ENCODE results near the gene SAA1.
"Not testable (repeated sequence)": the region's sequence is repeated elsewhere in the genome, so short reads cannot be mapped to it uniquely, and the experiment has no call there.

Gene SAA1

DNA sequence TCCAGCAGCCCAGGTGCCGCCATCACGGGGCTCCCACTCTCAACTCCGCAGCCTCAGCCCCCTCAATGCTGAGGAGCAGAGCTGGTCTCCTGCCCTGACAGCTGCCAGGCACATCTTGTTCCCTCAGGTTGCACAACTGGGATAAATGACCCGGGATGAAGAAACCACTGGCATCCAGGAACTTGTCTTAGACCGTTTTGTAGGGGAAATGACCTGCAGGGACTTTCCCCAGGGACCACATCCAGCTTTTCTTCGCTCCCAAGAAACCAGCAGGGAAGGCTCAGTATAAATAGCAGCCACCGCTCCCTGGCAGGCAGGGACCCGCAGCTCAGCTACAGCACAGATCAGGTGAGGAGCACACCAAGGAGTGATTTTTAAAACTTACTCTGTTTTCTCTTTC is at the start of gene SAA1:
TSS of gene SAA1 (plus strand) at position 316 of the 400 bp plus-strand sequence. CDS start 624 bp downstream, outside the sequence.
- DNase-seq, result no peak

DNA sequence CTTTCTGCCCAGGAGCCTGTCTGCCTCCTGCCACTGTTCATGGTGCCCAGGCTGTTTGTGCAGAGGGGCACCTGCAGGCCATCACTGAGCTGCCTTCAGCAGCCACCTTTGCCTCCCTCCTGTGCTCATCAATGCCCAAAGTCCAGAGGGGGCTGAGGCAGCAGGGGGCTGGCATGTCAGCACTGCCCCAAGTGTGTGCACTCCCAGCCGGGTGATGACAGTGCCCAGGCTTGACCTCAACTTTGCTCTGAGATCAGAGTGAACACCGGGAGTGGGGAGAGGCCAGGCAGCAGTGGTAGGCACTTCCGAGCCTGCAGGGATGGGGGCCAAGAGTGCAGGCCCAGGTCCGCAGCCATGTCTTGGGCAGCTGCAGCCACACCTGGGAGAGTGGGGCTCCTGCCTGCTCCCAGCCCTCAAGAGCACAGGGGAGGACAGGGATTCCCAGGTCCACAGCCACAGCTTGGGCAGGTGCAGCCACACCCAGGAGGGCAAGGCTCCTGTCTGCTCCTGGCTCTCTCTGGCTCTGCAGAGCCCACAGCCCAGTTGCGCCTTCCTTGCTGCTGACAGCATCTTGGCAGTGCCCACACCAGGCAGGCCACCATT is 44.7 kb upstream of the SAA1 start:
- no peak for DNase-seq

- no peak for DNase-seq
These were observed 43.1 kb upstream of the SAA1 start for GRCh38 chr11:18222814-18223421.

DNA sequence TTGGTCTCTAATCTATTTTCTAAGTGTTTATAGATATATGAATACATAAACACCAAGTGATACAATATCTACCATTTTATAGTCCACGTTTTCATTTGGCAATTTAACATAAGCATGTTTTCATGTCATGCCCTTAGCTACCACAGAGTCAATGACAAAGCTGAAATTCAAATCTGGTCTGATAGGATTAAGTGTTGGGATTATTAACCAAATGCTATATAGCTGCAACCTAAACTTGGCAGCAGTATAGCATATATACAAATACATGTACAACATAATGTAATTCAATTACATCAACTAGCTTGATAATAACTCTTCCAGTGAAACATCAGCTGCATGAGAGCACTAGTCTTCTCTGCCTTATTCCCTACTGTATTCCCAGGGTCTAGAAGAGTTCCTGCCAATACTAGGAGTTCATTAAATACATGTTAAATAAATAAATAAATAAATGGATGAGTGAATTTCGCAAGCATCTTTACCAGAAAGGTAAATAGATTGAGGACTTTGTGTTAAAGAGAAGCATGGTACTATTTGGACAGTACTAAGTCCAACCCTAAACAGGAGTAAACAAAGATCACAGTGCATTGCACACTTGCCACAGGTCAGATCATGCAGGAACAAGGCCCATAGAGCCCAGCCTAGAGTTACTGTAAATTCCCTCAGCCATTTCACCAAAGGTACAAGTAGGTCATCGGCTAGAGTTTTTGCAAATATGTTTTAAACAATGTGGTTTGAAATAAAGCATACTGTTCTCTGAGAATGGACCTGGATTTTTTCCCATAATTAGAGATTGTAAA is 42.3 kb upstream of the SAA1 start:
- no peak for DNase-seq

GRCh38 chr11:18225913-18226312 is 40.2 kb upstream of the SAA1 start:
- no peak for DNase-seq

GRCh38 chr11:18229501-18229900 is 36.6 kb upstream of the SAA1 start:
- DNase-seq, result no peak

DNA sequence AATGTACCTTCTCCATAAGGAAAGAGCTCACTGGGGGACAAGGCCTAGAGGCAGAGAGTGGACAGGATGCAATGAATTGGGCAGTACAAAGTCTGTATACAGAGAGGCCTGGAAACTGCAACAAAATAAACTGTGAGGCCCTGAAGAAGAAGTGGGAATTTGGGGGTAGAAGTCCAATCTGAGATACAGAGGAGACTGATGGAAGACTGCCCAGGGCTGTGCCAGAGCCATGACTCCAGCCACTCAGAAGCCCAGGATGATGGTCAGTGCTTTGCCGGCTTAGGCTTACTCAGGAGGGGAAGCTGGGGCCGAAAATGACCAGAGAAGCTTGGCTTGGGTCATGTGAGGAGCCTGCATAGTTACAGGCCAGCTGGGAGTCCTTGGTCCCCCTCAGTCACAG is 35.2 kb upstream of the SAA1 start:
- no peak for DNase-seq

DNA sequence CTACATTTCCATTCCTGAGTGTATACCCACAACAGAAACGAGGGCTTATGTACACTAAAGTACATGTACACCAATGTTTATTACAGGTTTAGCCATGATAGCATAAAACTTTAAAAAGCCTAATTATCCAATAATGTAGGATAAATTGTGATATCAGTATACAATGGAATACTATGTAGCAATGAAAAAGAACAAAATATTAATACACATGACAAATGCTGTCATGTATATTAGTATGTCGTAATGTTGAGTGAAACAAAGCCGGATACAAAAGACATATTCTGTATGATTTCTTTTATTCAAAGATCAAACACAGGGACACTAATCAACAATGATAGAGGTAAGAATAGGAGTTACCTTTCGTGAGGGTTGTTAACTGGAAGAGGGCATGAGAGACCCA is 32.2 kb upstream of the SAA1 start:
- DNase-seq, result no peak

- DNase-seq, result no peak
These were observed 30.4 kb upstream of the SAA1 start for GRCh38 chr11:18235394-18236334.

DNA sequence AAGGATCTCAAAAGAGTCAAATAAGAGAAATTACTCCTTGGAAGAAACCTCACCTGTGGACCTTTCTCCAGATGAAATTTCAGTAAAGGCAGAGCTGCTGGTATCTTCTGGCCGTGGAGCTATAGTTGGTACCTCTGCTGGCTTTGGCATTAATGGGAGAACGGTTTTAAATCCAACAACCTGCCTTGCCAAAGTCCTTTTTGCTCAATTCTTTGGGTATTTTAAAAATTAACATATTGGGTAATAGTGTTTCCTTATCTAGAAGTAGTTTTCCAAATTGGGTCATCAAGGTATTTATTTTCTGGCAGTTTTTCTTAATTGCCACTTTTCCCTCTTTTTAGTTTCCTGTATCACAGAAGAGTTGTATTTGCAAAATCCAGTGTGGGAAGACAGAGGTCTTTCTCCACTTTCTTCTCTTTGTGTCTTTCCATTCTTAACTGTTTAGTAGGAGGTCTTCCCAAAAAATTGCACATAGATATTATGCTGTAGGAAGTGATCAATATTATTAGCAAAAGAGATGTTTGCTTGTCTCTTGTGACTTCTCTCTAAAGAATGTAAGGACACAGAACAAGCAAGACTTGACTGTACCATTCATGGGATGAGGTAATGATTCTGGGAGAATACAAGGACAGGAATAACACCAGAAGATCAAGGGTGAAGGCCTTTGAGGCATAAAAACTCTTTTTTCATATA is 29.3 kb upstream of the SAA1 start, which contains the start of gene SAA4:
TSS of gene SAA4 (minus strand) at position 139 of the 693 bp plus-strand sequence. CDS start 876 bp downstream, outside the sequence.
- no peak for DNase-seq

- no peak for DNase-seq
These were observed 26.4 kb upstream of the SAA1 start for GRCh38 chr11:18239655-18240054.

- DNase-seq, result peak; percentile 13
These were observed 22.2 kb upstream of the SAA1 start for GRCh38 chr11:18243783-18244362.

GRCh38 chr11:18245396-18245795 is 20.7 kb upstream of the SAA1 start:
- DNase-seq, result no peak

GRCh38 chr11:18246379-18247190 is 19.5 kb upstream of the SAA1 start:
- DNase-seq, result not testable (repeated sequence)

- not testable (repeated sequence) for DNase-seq
These were observed 18.9 kb upstream of the SAA1 start for GRCh38 chr11:18247191-18247581.

GRCh38 chr11:18248561-18248960 is 17.5 kb upstream of the SAA1 start, which contains the start of gene SAA2:
Gene SAA2 (minus strand): TSS chr11:18248668. CDS start chr11:18248011, 657 bp downstream.
- no peak for DNase-seq

DNA sequence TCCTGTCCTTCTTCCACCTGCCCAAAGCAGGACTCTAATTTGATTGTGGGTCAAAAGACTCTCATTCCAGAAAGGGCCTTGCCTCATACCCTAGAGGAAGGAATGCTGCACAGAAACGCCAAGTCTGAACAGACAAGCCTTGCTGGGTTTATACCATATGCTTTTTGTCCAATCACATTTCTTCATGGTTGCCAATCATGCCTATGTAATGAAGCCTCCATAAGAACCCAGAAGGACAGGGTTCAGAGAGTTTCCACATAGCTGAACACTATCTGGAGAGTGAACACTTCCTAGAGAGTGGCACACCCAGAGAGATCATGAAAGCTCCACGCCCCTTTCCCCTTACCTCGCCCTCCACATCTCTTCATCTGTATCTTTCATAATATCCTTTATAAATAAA is 12.8 kb upstream of the SAA1 start:
- DNase-seq, result no peak

DNA sequence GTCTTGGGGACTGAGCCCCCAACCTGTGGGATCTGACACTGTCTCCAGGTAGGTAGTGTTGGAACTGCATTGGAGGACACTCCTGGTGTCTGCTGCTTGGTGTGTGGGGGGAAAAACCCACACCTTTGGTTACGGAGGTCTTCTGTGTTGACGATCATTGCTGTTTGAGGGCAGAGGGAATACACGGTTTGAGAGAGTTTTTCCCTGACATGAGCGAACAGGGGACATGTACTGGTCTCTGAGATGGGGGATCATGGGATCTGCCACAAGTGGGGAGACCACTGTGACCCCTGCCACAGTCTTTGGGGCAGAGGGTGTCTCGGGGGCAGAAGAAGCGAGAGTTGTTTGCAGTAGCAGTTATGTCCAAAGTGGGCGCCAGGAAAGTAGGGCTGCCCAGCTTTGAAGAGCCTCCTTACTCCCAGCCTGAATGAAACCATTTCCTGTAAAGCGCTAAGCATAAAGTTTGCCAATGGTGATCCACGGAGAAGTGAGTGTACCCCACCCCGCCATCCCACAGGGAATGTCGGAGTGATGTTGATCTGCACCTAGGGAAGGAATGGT is 12.2 kb upstream of the SAA1 start:
- no peak for DNase-seq

GRCh38 chr11:18254781-18255361 is 11.2 kb upstream of the SAA1 start:
- no peak for DNase-seq

DNA sequence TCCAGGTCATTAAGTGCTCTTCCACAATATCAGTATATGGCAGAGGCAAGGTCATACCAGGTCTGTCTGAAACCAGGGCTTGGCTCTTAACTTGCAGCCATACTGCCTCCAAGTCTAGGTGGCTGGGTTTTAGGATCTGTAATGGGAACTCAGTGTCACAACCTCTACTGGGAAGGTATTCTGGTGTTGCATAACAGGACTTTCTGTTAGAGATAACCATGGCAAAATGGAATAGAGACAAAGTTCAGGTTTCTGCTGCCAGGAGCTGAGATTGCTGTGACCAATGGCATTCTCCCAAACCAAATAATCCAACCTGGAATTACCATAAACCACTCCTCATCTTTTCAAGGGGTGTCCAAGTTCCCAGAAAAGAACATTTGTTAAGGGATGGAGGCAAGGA is 6.8 kb upstream of the SAA1 start:
- DNase-seq, result no peak

All from amniotic stem cell (primary cell).